Hepatic stellate cell (primary cell): Measurements from ENCODE around the gene CACNA1D.
"Not testable (repeated sequence)": the region's sequence is repeated elsewhere in the genome, so short reads cannot be mapped to it uniquely, and the experiment has no call there.

Experiments
- DNase-seq: peaks from one replicate; pipeline ENCODE4 v3.0.0; 2011; ENCODE audit warnings: low spot score

CACNA1D gene

GRCh38 chr3:53657651-53658050, 163.2 kb downstream of the CACNA1D start:
- DNase-seq, result no peak

- no peak for DNase-seq
Measured at GRCh38 chr3:53658613-53659193, 164.3 kb downstream of the CACNA1D start.

- DNase-seq, result no peak
Measured at GRCh38 chr3:53659996-53660395, 165.6 kb downstream of the CACNA1D start.

GRCh38 chr3:53661480-53661879, 167.1 kb downstream of the CACNA1D start:
- DNase-seq, result no peak

- not testable (repeated sequence) for DNase-seq
Measured at GRCh38 chr3:53664812-53665211, 170.4 kb downstream of the CACNA1D start.

GRCh38 chr3:53665608-53666425, 171.4 kb downstream of the CACNA1D start:
- DNase-seq, result no peak

- DNase-seq, result no peak
Measured at GRCh38 chr3:53668872-53669271, 174.5 kb downstream of the CACNA1D start.

GRCh38 chr3:53670721-53671120, 176.3 kb downstream of the CACNA1D start:
- DNase-seq, result no peak

GRCh38 chr3:53671192-53671960, 177.0 kb downstream of the CACNA1D start:
- no peak for DNase-seq

GRCh38 chr3:53671961-53672299, 177.5 kb downstream of the CACNA1D start:
- no peak for DNase-seq

- no peak for DNase-seq
Measured at GRCh38 chr3:53672981-53673380, 178.6 kb downstream of the CACNA1D start.

- DNase-seq, result no peak
Measured at GRCh38 chr3:53673722-53674350, 179.4 kb downstream of the CACNA1D start.

GRCh38 chr3:53674582-53674981, 180.2 kb downstream of the CACNA1D start:
- DNase-seq, result no peak

GRCh38 chr3:53675022-53675697, 180.7 kb downstream of the CACNA1D start:
- no peak for DNase-seq

- DNase-seq, result no peak
Measured at GRCh38 chr3:53675942-53676341, 181.5 kb downstream of the CACNA1D start.

GRCh38 chr3:53677413-53677812, 183.0 kb downstream of the CACNA1D start:
- no peak for DNase-seq

- DNase-seq, result no peak
Measured at GRCh38 chr3:53680028-53680427, 185.6 kb downstream of the CACNA1D start.

GRCh38 chr3:53682807-53683206, 188.4 kb downstream of the CACNA1D start:
- no peak for DNase-seq

GRCh38 chr3:53688066-53688465, 193.7 kb downstream of the CACNA1D start:
- DNase-seq, result no peak

GRCh38 chr3:53688989-53689388, 194.6 kb downstream of the CACNA1D start:
- DNase-seq, result no peak

GRCh38 chr3:53689681-53690080, 195.3 kb downstream of the CACNA1D start:
- DNase-seq, result no peak

- DNase-seq, result no peak
Measured at GRCh38 chr3:53690521-53690920, 196.1 kb downstream of the CACNA1D start.
